ENCODE results near the gene RNF4. TPM values are rescaled to one million over a fixed set of nuclear protein-coding genes. Genes with fewer than 3 reads are reported as not detected.

The RNF4 gene
- total RNA-seq, 1 experiment from 2014 or later: 81.4 TPM

DNA sequence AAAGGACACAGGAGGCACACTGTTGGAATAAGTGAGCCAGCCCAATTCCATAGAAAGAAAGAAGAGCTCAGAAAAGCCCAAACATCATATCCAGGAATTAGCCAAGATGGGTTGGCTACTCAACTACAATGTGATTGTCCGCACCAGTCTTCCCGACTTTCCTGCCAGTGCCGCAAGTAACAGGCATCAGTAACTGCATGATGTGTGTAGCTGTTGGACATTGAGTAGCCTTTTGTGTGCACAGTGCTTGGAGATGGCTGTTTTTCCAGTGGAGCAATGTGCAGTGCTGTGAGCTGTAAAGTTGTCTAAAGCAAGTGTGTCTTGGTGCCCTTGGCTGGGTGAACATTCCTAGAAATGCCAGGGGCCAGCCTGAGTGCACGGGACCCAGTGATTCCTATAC is 38.4 kb downstream of the RNF4 start:
- Mint-ChIP-seq H3K9me3 (ENCODE audit: unreplicated experiment) (no peaks in the 10 kb centered on the region), H3K36me3 (ENCODE audit: insufficient read depth, unreplicated experiment) (peaks cover 81% of the 10 kb centered on the region), H3K4me1 (ENCODE audit: insufficient read depth, unreplicated experiment) (no peaks in the 10 kb centered on the region), H3K27me3 (ENCODE audit: insufficient read depth, unreplicated experiment) (no peaks in the 10 kb centered on the region), H3K27ac (ENCODE audit: low read depth, unreplicated experiment) (no peak overlapping the region), H3K4me3 (ENCODE audit: unreplicated experiment) (no peak overlapping the region)
- TF ChIP-seq, protein P1, sequence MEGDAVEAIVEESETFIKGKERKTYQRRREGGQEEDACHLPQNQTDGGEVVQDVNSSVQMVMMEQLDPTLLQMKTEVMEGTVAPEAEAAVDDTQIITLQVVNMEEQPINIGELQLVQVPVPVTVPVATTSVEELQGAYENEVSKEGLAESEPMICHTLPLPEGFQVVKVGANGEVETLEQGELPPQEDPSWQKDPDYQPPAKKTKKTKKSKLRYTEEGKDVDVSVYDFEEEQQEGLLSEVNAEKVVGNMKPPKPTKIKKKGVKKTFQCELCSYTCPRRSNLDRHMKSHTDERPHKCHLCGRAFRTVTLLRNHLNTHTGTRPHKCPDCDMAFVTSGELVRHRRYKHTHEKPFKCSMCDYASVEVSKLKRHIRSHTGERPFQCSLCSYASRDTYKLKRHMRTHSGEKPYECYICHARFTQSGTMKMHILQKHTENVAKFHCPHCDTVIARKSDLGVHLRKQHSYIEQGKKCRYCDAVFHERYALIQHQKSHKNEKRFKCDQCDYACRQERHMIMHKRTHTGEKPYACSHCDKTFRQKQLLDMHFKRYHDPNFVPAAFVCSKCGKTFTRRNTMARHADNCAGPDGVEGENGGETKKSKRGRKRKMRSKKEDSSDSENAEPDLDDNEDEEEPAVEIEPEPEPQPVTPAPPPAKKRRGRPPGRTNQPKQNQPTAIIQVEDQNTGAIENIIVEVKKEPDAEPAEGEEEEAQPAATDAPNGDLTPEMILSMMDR (IDR thresholded peaks at IDR 0.05; ENCODE audit: unreplicated experiment): no peak
- no peak for DNase-seq (ENCODE audit: unreplicated experiment)
- intact Hi-C loops (cut with micrococcal nuclease): no loop called here
- ChIA-PET POLR2A (no interaction called here), CTCF (interaction anchor here (0.6 to 0.7 kb wide), 2 partner anchors 22 to 43 kb away, joined by 3 read pairs; no protein-coding TSS in a partner anchor)
- BruUV-seq (replicated peaks): no TSS peak

DNA sequence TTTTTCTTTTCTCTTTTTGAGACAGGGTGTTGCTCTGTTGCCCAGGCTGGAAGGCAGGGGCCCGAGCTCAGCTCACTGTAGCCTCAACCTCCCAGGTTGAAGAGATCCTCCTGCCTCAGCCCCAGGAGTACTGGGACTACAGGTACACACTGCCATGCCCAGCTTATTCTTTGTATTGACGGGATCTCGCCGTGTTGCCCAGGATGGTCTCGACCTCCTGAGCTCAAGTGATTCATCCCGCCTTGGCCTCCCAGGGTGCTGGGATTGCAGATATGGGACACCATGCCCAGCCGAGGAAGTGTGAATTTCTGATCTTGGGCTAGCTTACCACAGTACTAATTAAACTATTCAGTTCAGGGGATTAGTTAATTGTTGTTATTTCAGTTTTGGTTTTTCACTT is 38.9 kb downstream of the RNF4 start:
- intact Hi-C loops (cut with micrococcal nuclease): no loop called here
- Mint-ChIP-seq H3K27me3 (ENCODE audit: insufficient read depth, unreplicated experiment) (no peaks in the 10 kb centered on the region), H3K27ac (ENCODE audit: low read depth, unreplicated experiment) (no peak overlapping the region), H3K4me1 (ENCODE audit: insufficient read depth, unreplicated experiment) (no peaks in the 10 kb centered on the region), H3K36me3 (ENCODE audit: insufficient read depth, unreplicated experiment) (peaks cover 78% of the 10 kb centered on the region), H3K9me3 (ENCODE audit: unreplicated experiment) (no peaks in the 10 kb centered on the region), H3K4me3 (ENCODE audit: unreplicated experiment) (no peak overlapping the region)
- no TSS peak for BruUV-seq (replicated peaks)
- POLR2A ChIA-PET: interaction anchor here (1.0 kb wide), 1 partner anchor 26 kb away, joined by 4 read pairs; no protein-coding TSS in a partner anchor
- CTCF ChIA-PET: interaction anchor here (0.7 kb wide), 1 partner anchor 23 kb away, joined by 3 read pairs; no protein-coding TSS in a partner anchor
- DNase-seq (ENCODE audit: unreplicated experiment): no peak
- TF ChIP-seq, protein P1 (IDR thresholded peaks at IDR 0.05; ENCODE audit: unreplicated experiment): no peak

DNA sequence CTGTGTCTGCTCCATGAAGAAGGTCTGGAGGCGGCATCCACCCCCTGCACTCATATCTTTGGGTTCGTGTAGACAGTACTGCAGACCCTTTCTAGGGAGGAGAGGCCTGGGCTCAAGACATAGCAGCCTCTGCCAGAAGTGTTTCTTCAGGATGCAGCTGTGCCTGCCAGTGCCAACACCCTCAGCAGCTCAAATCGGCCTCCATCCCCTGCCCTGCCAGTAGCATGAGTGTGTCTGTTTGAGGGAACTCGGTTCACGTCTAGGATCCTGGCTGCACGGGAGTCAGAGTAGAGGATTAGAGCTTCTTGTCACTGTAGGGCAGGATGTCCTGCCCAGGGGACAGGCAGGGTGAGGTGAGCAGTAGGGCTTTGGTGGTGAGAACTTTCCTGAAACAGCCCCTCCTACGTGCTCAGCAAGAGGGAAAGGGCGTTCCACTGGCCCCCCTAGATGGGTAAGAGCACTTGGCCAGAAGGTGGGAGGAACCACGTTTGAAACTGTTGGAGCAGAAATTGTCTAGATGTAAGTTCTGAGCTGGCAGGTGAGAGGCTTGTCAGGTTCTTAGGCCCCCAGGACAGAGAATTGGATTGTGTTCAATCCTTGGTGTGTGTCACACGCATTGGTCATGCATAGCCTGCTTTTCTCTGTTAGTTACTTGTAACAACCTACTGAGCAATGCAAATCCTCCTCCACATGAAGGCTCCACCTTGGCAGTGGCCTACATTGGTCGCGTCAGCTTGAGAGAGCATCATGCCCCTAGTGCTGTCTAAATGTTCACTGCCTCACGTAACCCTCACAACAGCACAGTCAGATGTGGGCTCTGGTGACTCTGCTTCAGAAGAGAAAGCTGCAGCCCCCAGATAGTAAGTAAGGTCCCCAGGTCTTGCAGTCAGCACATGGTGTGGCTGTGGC is 41.7 kb downstream of the RNF4 start:
- H3K27me3 Mint-ChIP-seq (ENCODE audit: insufficient read depth, unreplicated experiment): no peaks in the 10 kb centered on the region
- no peak overlapping the region for H3K4me3 Mint-ChIP-seq (ENCODE audit: unreplicated experiment)
- intact Hi-C loops (cut with micrococcal nuclease): no loop called here
- ChIA-PET CTCF (interaction anchor here (1.3 kb wide), 1 partner anchor 8 kb away, joined by 3 read pairs; no protein-coding TSS in a partner anchor), POLR2A (interaction anchor here (0.7 kb wide), 1 partner anchor 38 kb away, joined by 3 read pairs; no protein-coding TSS in a partner anchor)
- H3K36me3 Mint-ChIP-seq (ENCODE audit: insufficient read depth, unreplicated experiment): peaks cover 81% of the 10 kb centered on the region
- DNase-seq (ENCODE audit: unreplicated experiment): no peak
- no peak overlapping the region for H3K27ac Mint-ChIP-seq (ENCODE audit: low read depth, unreplicated experiment)
- TF ChIP-seq, protein P1 (IDR thresholded peaks at IDR 0.05; ENCODE audit: unreplicated experiment): no peak
- H3K4me1 Mint-ChIP-seq (ENCODE audit: insufficient read depth, unreplicated experiment): no peaks in the 10 kb centered on the region
- BruUV-seq (replicated peaks): no TSS peak
- H3K9me3 Mint-ChIP-seq (ENCODE audit: unreplicated experiment): no peaks in the 10 kb centered on the region

DNA sequence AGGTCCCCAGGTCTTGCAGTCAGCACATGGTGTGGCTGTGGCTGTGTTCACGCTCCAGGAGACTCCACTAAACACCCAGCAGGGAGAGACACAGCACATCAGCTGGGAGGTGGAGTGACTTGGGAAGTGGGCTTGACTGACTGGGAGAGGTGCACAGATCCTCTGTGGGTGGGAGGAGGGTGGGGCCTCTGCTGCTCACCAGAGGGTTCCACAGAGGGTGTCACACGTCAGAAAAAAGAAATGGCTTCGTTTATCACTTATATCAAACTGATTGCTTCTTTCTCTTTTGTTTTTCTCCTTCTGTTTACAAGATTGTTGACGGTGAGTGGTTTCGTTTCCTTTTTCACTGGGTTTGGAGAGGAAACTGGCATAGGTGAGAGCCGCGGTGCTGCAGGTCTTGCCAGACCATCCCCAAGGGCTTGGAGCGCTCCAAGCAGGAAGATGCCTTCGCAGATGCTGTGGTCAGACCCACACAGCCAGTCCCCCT is 42.8 kb downstream of the RNF4 start:
- Mint-ChIP-seq H3K27ac (ENCODE audit: low read depth, unreplicated experiment) (no peak overlapping the region), H3K36me3 (ENCODE audit: insufficient read depth, unreplicated experiment) (peaks cover 70% of the 10 kb centered on the region), H3K4me1 (ENCODE audit: insufficient read depth, unreplicated experiment) (no peaks in the 10 kb centered on the region), H3K4me3 (ENCODE audit: unreplicated experiment) (no peak overlapping the region), H3K27me3 (ENCODE audit: insufficient read depth, unreplicated experiment) (no peaks in the 10 kb centered on the region), H3K9me3 (ENCODE audit: unreplicated experiment) (no peaks in the 10 kb centered on the region)
- POLR2A ChIA-PET: interaction anchor here (0.9 kb wide), 1 partner anchor 10 kb away, joined by 3 read pairs; no protein-coding TSS in a partner anchor
- intact Hi-C loops (cut with micrococcal nuclease): no loop called here
- BruUV-seq (replicated peaks): no TSS peak
- no peak for DNase-seq (ENCODE audit: unreplicated experiment)
- TF ChIP-seq, protein P1 (IDR thresholded peaks at IDR 0.05; ENCODE audit: unreplicated experiment): no peak
- CTCF ChIA-PET: no interaction called here

Data from MCF 10A (cell line).